Aorta (tissue), 5 donors: Measurements from ENCODE around the gene IL1RL2. TPM values are rescaled to one million over a fixed set of nuclear protein-coding genes. Genes with fewer than 3 reads are reported as not detected.

Experiments
- ATAC-seq: fragments of 200-7000 bp; cut with Tn5 transposase; one replicate; pipeline ENCODE4 v1.9.1; 2022; ENCODE audit warnings: moderate library complexity; ENCODE audit not compliant: low FRiP score
- DNase-seq, 2 donors: peaks; one replicate each; pipeline ENCODE4 v3.0.0-alpha.2; 2020
- H3K27ac ChIP-seq, 2 donors: one replicate each; pipeline ENCODE4 v1.5.1; 2013; ENCODE audit warnings: low read length in 2 of 2, mild to moderate bottlenecking in 2 of 2, moderate library complexity in 2 of 2, control low read depth in 1 of 2, inconsistent platforms in 1 of 2, low read depth in 1 of 2
- H3K27me3 ChIP-seq, 2 donors: one replicate each; pipeline ENCODE4 v1.6.1; 2013; ENCODE audit warnings: control low read depth in 1 of 2, low read length in 1 of 2, mild to moderate bottlenecking in 1 of 2, moderate library complexity in 1 of 2; ENCODE audit not compliant: insufficient read depth in 2 of 2, control insufficient read depth in 1 of 2
- H3K36me3 ChIP-seq, 2 donors: one replicate each; pipeline ENCODE4 v1.6.1; 2013; ENCODE audit warnings: control low read depth in 1 of 2, low read length in 1 of 2, mild to moderate bottlenecking in 1 of 2; ENCODE audit not compliant: insufficient read depth in 2 of 2, control insufficient read depth in 1 of 2
- H3K4me1 ChIP-seq, 2 donors: one replicate each; pipeline ENCODE4 v1.6.1; 2013; ENCODE audit warnings: low read length in 2 of 2, control low read depth in 1 of 2, mild to moderate bottlenecking in 1 of 2, moderate library complexity in 1 of 2; ENCODE audit not compliant: insufficient read depth in 2 of 2, control insufficient read depth in 1 of 2
- H3K4me3 ChIP-seq, 2 donors: one replicate each; pipeline ENCODE4 v1.5.1; 2013; ENCODE audit warnings: low read length in 2 of 2, control low read depth in 1 of 2, mild to moderate bottlenecking in 1 of 2
- H3K9me3 ChIP-seq: one replicate; pipeline ENCODE4 v1.6.1; 2013; ENCODE audit warnings: mild to moderate bottlenecking, low read length; ENCODE audit not compliant: control insufficient read depth
- WGBS, 2 donors: extraction: QIAGEN DNeasy Blood & Tissue Kit; methylation state at CpG; one replicate each; pipeline ENCODE4 v1.1.7; 2013; 5-methylcytosine and 5-hydroxymethylcytosine counted together
- intact Hi-C, 2 donors: fragments of 100-400 bp; cut with DNase I; formaldehyde crosslinking; loops; one replicate each; pipeline versions ENCODE4 v1.14.2 to v1.15.0; 2022
- polyA plus RNA-seq, 2 donors: library from polyadenylated mRNA; stranded (reverse); fragments of 200-250 nt; gene quantifications; one replicate each; pipeline ENCODE4 v1.2.3, GENCODE V29; 2013
- total RNA-seq, 2 donors: library from RNA; stranded (reverse); fragmentation: NEBNext Ultra II Directional; extraction: Animal tissue kit (Norgen Biotek cat#: 25700); gene quantifications; one replicate each; pipeline ENCODE4 v1.2.1, GENCODE V29; 2021
- donor health status: healthy with polysubstance abuse.
- donor health status: Bipolar disorder and iron deficiency.
- donor health status: DM: no; HTN: no; CAD: no.
- donor health status: DM: no; HTN: no; CAD: no.
- donor health status: DM: yes; HTN: yes; CAD: no.

The IL1RL2 gene
- total and polyA plus RNA-seq, 4 donors: 0.54 to 1.8 (median 0.54) TPM; not detected in 1

- Histone ChIP-seq H3K36me3 (no peaks in the 10 kb centered on the region), H3K27me3 (no peaks in the 10 kb centered on the region), H3K27ac (no peak overlapping the region), H3K9me3 (no peaks in the 10 kb centered on the region), H3K4me1 (no peaks in the 10 kb centered on the region), H3K4me3 (no peak overlapping the region)
- WGBS, 2 donors: 92 to 94% methylated on average over 2 of the region's 2 CpGs
- DNase-seq (no peak), ATAC-seq (no peak)
- intact Hi-C loops: loop anchor here (10.0 kb wide), 2 partner anchors 97 to 187 kb away; partner anchors contain the start of gene IL18R1 (in 1 of the 2)
Measured at GRCh38 chr2:102258025-102258385, 71.2 kb downstream of the IL1RL2 start.

GRCh38 chr2:102258386-102259074, 71.7 kb downstream of the IL1RL2 start:
- Histone ChIP-seq H3K36me3 (no peaks in the 10 kb centered on the region), H3K4me1 (no peaks in the 10 kb centered on the region), H3K4me3 (no peak overlapping the region), H3K9me3 (no peaks in the 10 kb centered on the region), H3K27me3 (no peaks in the 10 kb centered on the region), H3K27ac (no peak overlapping the region)
- 89 to 94% methylated on average over 3 of the region's 3 CpGs for WGBS, 2 donors
- no peak for DNase-seq
- intact Hi-C loops: loop anchor here (10.0 kb wide), 2 partner anchors 96 to 186 kb away; partner anchors contain the start of gene IL18R1 (in 1 of the 2)
- ATAC-seq: no peak

GRCh38 chr2:102261467-102262135, 74.8 kb downstream of the IL1RL2 start:
- Histone ChIP-seq H3K27ac (no peak overlapping the region), H3K4me3 (no peak overlapping the region), H3K36me3 (no peaks in the 10 kb centered on the region), H3K4me1 (no peaks in the 10 kb centered on the region), H3K27me3 (no peaks in the 10 kb centered on the region), H3K9me3 (no peaks in the 10 kb centered on the region)
- ATAC-seq (no peak), DNase-seq (no peak)
- intact Hi-C loops: no loop called here
- WGBS, 2 donors: 93% methylated on average over 5 of the region's 5 CpGs

- 80 to 84% methylated on average over 6 of the region's 6 CpGs for WGBS, 2 donors
- H3K27ac ChIP-seq: no peak overlapping the region
- ATAC-seq: no peak
- no peaks in the 10 kb centered on the region for H3K27me3 ChIP-seq
- no peaks in the 10 kb centered on the region for H3K36me3 ChIP-seq
- no peak for DNase-seq
- no peaks in the 10 kb centered on the region for H3K4me1 ChIP-seq
- intact Hi-C loops: no loop called here
- no peak overlapping the region for H3K4me3 ChIP-seq
- no peaks in the 10 kb centered on the region for H3K9me3 ChIP-seq
Measured at GRCh38 chr2:102262216-102263129, 75.7 kb downstream of the IL1RL2 start.

GRCh38 chr2:102264952-102265351, 78.1 kb downstream of the IL1RL2 start:
- no peaks in the 10 kb centered on the region for H3K4me1 ChIP-seq
- H3K4me3 ChIP-seq: no peak overlapping the region
- no peak for ATAC-seq
- no peaks in the 10 kb centered on the region for H3K27me3 ChIP-seq
- DNase-seq: no peak
- intact Hi-C loops: no loop called here
- H3K27ac ChIP-seq: no peak overlapping the region
- H3K36me3 ChIP-seq: no peaks in the 10 kb centered on the region
- 86 to 92% methylated on average over 2 of the region's 2 CpGs for WGBS, 2 donors
- no peaks in the 10 kb centered on the region for H3K9me3 ChIP-seq

GRCh38 chr2:102266204-102266603, 79.4 kb downstream of the IL1RL2 start:
- ATAC-seq: no peak
- intact Hi-C loops: no loop called here
- no peak overlapping the region for H3K27ac ChIP-seq

GRCh38 chr2:102267774-102268173, 81.0 kb downstream of the IL1RL2 start:
- WGBS, 2 donors: 91 to 93% methylated on average over 6 of the region's 6 CpGs
- Histone ChIP-seq H3K27ac (no peak overlapping the region), H3K36me3 (no peaks in the 10 kb centered on the region), H3K27me3 (no peaks in the 10 kb centered on the region), H3K4me1 (no peaks in the 10 kb centered on the region), H3K9me3 (no peaks in the 10 kb centered on the region), H3K4me3 (no peak overlapping the region)
- intact Hi-C loops: no loop called here
- no peak for ATAC-seq
- no peak for DNase-seq

More at GRCh38 chr2:102266204-102266603, 79.4 kb downstream of the IL1RL2 start:
- H3K27me3 ChIP-seq: no peaks in the 10 kb centered on the region
- no peaks in the 10 kb centered on the region for H3K9me3 ChIP-seq
- DNase-seq: no peak
- no peak overlapping the region for H3K4me3 ChIP-seq
- WGBS, 2 donors: 82 to 88% methylated on average over 1 of the region's 1 CpG
- H3K4me1 ChIP-seq: no peaks in the 10 kb centered on the region
- H3K36me3 ChIP-seq: no peaks in the 10 kb centered on the region

GRCh38 chr2:102268510-102269199, 81.8 kb downstream of the IL1RL2 start:
- Histone ChIP-seq H3K36me3 (no peaks in the 10 kb centered on the region), H3K27me3 (no peaks in the 10 kb centered on the region), H3K27ac (no peak overlapping the region), H3K4me1 (no peaks in the 10 kb centered on the region), H3K4me3 (no peak overlapping the region), H3K9me3 (no peaks in the 10 kb centered on the region)
- no peak for DNase-seq
- ATAC-seq: no peak
- intact Hi-C loops: no loop called here
- WGBS, 2 donors: 94 to 96% methylated on average over 4 of the region's 4 CpGs
